Peyer's patch (tissue), 4 donors: ENCODE results near the gene KCNK2.

Source experiments
- CTCF ChIP-seq, 6 experiments: fragments of 450-650 bp in 4 of 6; fragments of 200-600 bp in 2 of 6; sonication (generic) in 1 of 6; IDR thresholded peaks; one replicate each; pipeline ENCODE4 v1.5.1; 2017 to 2019; ENCODE audit warnings: antibody characterized with exemption in 6 of 6, mild to moderate bottlenecking in 3 of 6, moderate library complexity in 1 of 6
- POLR2A ChIP-seq, 2 donors: fragments of 450-650 bp; IDR thresholded peaks; one replicate each; pipeline ENCODE4 v1.5.1; 2017; ENCODE audit warnings: antibody characterized with exemption in 2 of 2, mild to moderate bottlenecking in 2 of 2, moderate library complexity in 2 of 2

DNA sequence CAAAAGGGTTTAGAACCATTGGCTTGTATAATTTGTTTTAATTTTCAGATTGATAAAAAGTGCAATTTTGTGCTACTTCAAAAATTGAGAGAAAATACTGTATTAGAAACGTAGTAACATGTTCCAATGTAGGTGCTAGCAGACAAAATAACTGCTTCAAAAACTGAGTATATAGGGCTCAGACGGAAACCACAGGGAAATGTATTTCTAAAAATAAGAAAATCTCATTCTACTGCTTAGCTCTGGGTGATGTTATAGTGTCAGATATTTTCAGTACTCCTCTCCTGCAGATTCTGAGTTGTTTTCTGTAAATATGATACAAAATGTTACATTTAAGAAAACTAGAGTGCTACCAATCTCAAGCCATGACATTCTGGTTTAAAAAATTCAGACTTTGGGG lies 55.4 kb downstream of the KCNK2 start:
- TF ChIP-seq CTCF (IDR thresholded peaks at IDR 0.05), result no peak
- TF ChIP-seq POLR2A (IDR thresholded peaks at IDR 0.05), result no peak
